HEK293 (cell line): ENCODE measurements around the gene AMOTL2.

ENCODE experiments used
- CTCF ChIP-seq: fragments of 450-650 bp; formaldehyde crosslinking; IDR thresholded peaks from 2 replicates; pipeline ENCODE4 v1.5.1; 2016; ENCODE audit warnings: missing biosample characterization, missing genetic modification characterization
- OVOL3 ChIP-seq: fragments of 450-650 bp; formaldehyde crosslinking; IDR thresholded peaks from 2 replicates; pipeline ENCODE4 v1.5.1; 2016; ENCODE audit warnings: missing biosample characterization, missing genetic modification characterization
- ZBTB21 ChIP-seq: fragments of 450-650 bp; formaldehyde crosslinking; IDR thresholded peaks from 2 replicates; pipeline ENCODE4 v1.5.1; 2017; ENCODE audit warnings: missing biosample characterization, missing genetic modification characterization
- ZNF121 ChIP-seq: fragments of 450-650 bp; formaldehyde crosslinking; IDR thresholded peaks from 2 replicates; pipeline ENCODE4 v1.5.1; 2016; ENCODE audit warnings: missing biosample characterization, missing genetic modification characterization
- ZNF140 ChIP-seq: fragments of 450-650 bp; formaldehyde crosslinking; IDR thresholded peaks from 2 replicates; pipeline ENCODE4 v1.5.1; 2016; ENCODE audit warnings: missing biosample characterization, missing genetic modification characterization
- ZNF274 ChIP-seq, 2 experiments: fragments of 200-500 bp in 1 of 2; fragments of 450-650 bp in 1 of 2; sonication (Bioruptor generic) in 1 of 2; formaldehyde crosslinking in 1 of 2; IDR thresholded peaks; 2 replicates each; pipeline versions ENCODE4 v1.5.1 to v1.6.1; 2014 to 2016; ENCODE audit warnings: borderline replicate concordance in 1 of 2, inconsistent platforms in 1 of 2, low read length in 1 of 2, missing biosample characterization in 1 of 2, missing genetic modification characterization in 1 of 2
- ZNF354C ChIP-seq: fragments of 450-650 bp; formaldehyde crosslinking; IDR thresholded peaks from 2 replicates; pipeline ENCODE4 v1.5.1; 2016; ENCODE audit warnings: missing biosample characterization, missing genetic modification characterization, low read depth, borderline replicate concordance
- ZNF423 ChIP-seq: fragments of 450-650 bp; formaldehyde crosslinking; IDR thresholded peaks from 2 replicates; pipeline ENCODE4 v1.5.1; 2016; ENCODE audit warnings: missing biosample characterization, missing genetic modification characterization
- ZNF843 ChIP-seq: fragments of 450-650 bp; formaldehyde crosslinking; IDR thresholded peaks from 2 replicates; pipeline ENCODE4 v1.5.1; 2016; ENCODE audit warnings: missing biosample characterization, missing genetic modification characterization

GRCh38 chr3:134342259-134342658 is 32.0 kb downstream of the AMOTL2 start:
- TF ChIP-seq CTCF (tag by site-specific recombination): no peak
- no peak for TF ChIP-seq ZNF140 (tag by site-specific recombination)
- TF ChIP-seq OVOL3 (tag by site-specific recombination): no peak
- no peak for TF ChIP-seq ZNF121 (tag by site-specific recombination)
- no peak for TF ChIP-seq ZNF423
- TF ChIP-seq ZNF274 (IDR thresholded peaks at IDR 0.05; ENCODE audit: low read length): no peak
- no peak for TF ChIP-seq ZNF274 (tag by site-specific recombination; IDR thresholded peaks at IDR 0.05; ENCODE audit: borderline replicate concordance)
- TF ChIP-seq ZNF843 (tag by site-specific recombination): no peak
- no peak for TF ChIP-seq ZBTB21
- TF ChIP-seq ZNF354C (tag by site-specific recombination): no peak
